Type B pancreatic cell (in vitro differentiated cells): ENCODE measurements around the gene GALK2. TPM values are rescaled to one million over a fixed set of nuclear protein-coding genes. Genes with fewer than 3 reads are reported as not detected.
"Not testable (repeated sequence)": the region's sequence is repeated elsewhere in the genome, so short reads cannot be mapped to it uniquely, and the experiment has no call there.

Experiments used
- DNase-seq: peaks from one replicate; pipeline ENCODE4 v3.0.0; 2021; ENCODE audit warnings: mixed read lengths; ENCODE audit not compliant: unreplicated experiment; ENCODE audit errors: extremely low spot score
- H3K27ac Mint-ChIP-seq: 2 replicates; pipeline ENCODE4 v1.8.0; 2021; ENCODE audit warnings: mild to moderate bottlenecking, mixed read lengths
- H3K27me3 Mint-ChIP-seq: 2 replicates; pipeline ENCODE4 v1.8.0; 2021; ENCODE audit warnings: mixed read lengths
- H3K36me3 Mint-ChIP-seq: 2 replicates; pipeline ENCODE4 v1.8.0; 2021; ENCODE audit warnings: mixed read lengths
- H3K4me1 Mint-ChIP-seq: one replicate; pipeline ENCODE4 v1.8.0; 2021; ENCODE audit warnings: mixed read lengths; ENCODE audit not compliant: unreplicated experiment
- H3K4me3 Mint-ChIP-seq: 2 replicates; pipeline ENCODE4 v1.8.0; 2021; ENCODE audit warnings: mild to moderate bottlenecking, mixed read lengths
- H3K9me3 Mint-ChIP-seq: 2 replicates; pipeline ENCODE4 v1.8.0; 2021; ENCODE audit warnings: mixed read lengths
- CTCF ChIP-seq: fragments of 200-600 bp; sonication (generic); conservative IDR thresholded peaks from 2 replicates; pipeline ENCODE4 v1.5.0; 2021; ENCODE audit warnings: antibody characterized with exemption, mild to moderate bottlenecking
- total RNA-seq: library from RNA; stranded (reverse); gene quantifications from 2 replicates; pipeline ENCODE4 v1.2.1, GENCODE V29; 2021; ENCODE audit warnings: low replicate concordance

The GALK2 gene
- total RNA-seq, 1 donor from 2014 or later = 24.9 TPM

GRCh38 chr15:49239105-49239504, 69.1 kb downstream of the GALK2 start:
- Mint-ChIP-seq H3K4me1 (peaks cover 31% of the 10 kb centered on the region), H3K27ac (peak overlapping the region; percentile 13), H3K36me3 (peaks cover 14% of the 10 kb centered on the region), H3K27me3 (no peaks in the 10 kb centered on the region), H3K9me3 (no peaks in the 10 kb centered on the region), H3K4me3 (no peak overlapping the region)
- no peak for TF ChIP-seq CTCF
- no peak for DNase-seq

- Mint-ChIP-seq H3K36me3 (peaks cover 35% of the 10 kb centered on the region), H3K27ac (no peak overlapping the region)
- no peak for TF ChIP-seq CTCF
These were observed 72.8 kb downstream of the GALK2 start for GRCh38 chr15:49242820-49243219.

GRCh38 chr15:49247556-49248110, 77.6 kb downstream of the GALK2 start:
- Mint-ChIP-seq H3K36me3 (peaks cover 49% of the 10 kb centered on the region), H3K4me1 (no peaks in the 10 kb centered on the region), H3K27me3 (no peaks in the 10 kb centered on the region), H3K4me3 (no peak overlapping the region), H3K9me3 (peaks cover 4% of the 10 kb centered on the region), H3K27ac (peak overlapping the region; percentile 16)
- TF ChIP-seq CTCF = no peak
- no peak for DNase-seq

More at GRCh38 chr15:49242820-49243219, 72.8 kb downstream of the GALK2 start:
- H3K9me3 Mint-ChIP-seq = no peaks in the 10 kb centered on the region
- no peak overlapping the region for H3K4me3 Mint-ChIP-seq
- no peaks in the 10 kb centered on the region for H3K27me3 Mint-ChIP-seq
- H3K4me1 Mint-ChIP-seq = peaks cover 13% of the 10 kb centered on the region
- DNase-seq = no peak

- Mint-ChIP-seq H3K27ac (no peak overlapping the region), H3K36me3 (peaks cover 47% of the 10 kb centered on the region), H3K4me1 (no peaks in the 10 kb centered on the region), H3K4me3 (no peak overlapping the region), H3K9me3 (peaks cover 4% of the 10 kb centered on the region), H3K27me3 (no peaks in the 10 kb centered on the region)
- TF ChIP-seq CTCF = no peak
- DNase-seq = no peak
These were observed 78.2 kb downstream of the GALK2 start for GRCh38 chr15:49248291-49248690.

GRCh38 chr15:49255966-49256759, 86.1 kb downstream of the GALK2 start:
- H3K4me1 Mint-ChIP-seq = no peaks in the 10 kb centered on the region
- TF ChIP-seq CTCF = no peak
- H3K27me3 Mint-ChIP-seq = no peaks in the 10 kb centered on the region
- H3K9me3 Mint-ChIP-seq = no peaks in the 10 kb centered on the region
- no peak overlapping the region for H3K27ac Mint-ChIP-seq
- DNase-seq = no peak
- H3K4me3 Mint-ChIP-seq = no peak overlapping the region
- H3K36me3 Mint-ChIP-seq = peaks cover 6% of the 10 kb centered on the region

- not testable (repeated sequence) for DNase-seq, H3K4me3 Mint-ChIP-seq, H3K27me3 Mint-ChIP-seq, H3K27ac Mint-ChIP-seq, H3K9me3 Mint-ChIP-seq, H3K36me3 Mint-ChIP-seq, H3K4me1 Mint-ChIP-seq
These were observed 95.1 kb downstream of the GALK2 start for GRCh38 chr15:49265117-49265516.
